GM03348 (cell line): ENCODE data around the gene APOO.

ENCODE experiments used
- DNase-seq: peaks from one replicate; pipeline ENCODE4 v3.0.0; 2012; ENCODE audit warnings: low spot score

Gene APOO

DNA sequence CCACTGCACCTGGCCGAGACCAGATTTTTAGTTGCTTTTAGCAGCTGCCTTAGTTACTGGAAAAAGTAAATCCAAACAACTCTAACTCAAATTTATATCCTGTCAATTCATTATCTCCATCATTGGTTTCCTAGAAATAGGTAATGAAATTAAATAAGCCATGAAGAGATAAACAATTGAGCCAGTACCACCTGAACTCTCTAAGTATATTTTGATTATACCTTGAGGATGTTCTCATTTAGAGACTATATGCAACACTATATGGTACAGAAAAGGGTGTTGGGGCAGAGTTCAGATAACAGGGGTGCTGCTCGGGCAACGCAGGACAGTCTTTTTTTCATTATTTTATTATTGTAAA lies 89.8 kb downstream of the APOO start:
- DNase-seq: no peak

DNA sequence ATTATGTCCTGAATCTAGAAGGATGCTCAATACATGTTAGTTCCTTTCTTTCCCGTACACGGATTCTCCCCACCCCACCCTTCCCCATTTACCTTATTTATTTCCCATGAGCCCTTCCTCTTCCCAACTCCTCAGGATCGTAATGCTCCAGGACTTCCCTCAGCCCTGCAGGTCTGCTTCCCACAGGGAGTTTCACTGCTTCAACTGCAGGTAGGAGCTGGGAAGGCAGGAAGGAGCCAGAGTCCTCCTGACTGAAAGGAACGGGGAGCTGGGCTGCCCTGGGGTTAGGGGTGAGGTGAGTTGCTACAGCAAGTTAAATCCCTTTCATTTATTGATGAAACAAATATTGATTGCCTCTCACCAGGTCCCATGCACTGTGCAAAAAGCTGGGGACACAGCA lies 91.6 kb downstream of the APOO start:
- DNase-seq: no peak

DNA sequence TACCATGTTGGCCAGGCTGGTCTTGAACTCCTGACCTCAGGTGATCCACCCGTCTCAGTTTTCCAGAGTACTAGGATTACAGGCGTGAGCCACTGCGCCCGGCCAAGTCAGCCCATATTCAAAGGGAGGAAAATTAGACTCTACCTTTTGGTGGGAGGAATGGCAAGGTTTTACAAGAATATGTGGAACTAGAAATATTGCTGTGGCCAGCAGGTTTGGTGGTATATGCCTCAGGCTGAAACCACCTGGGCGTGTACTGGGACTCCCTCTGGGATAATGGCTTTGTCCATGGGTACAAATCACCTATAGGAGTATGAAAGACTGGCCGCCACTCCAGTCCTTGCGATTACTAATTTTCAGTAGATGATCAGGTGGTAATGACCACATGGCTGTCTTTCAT lies 92.4 kb downstream of the APOO start:
- DNase-seq: no peak

DNA sequence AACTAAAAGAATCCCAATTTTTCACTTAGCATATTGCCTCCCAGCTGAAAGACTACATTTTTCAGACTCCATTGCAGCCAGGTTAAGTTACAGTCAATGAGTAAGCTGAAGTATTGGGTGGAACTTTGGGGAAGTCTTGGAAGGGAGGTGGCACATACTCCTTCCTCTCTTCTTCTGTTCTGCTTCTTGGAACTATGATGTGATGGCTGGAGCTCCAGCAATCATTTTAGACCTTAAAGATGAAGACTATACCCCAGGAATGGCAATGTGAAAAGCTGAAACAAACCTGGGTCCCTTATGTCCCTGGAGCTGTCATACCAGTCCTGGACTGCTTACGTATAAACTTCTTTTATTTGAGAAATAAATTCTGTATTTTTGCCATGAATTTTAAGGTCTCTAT lies 93.9 kb downstream of the APOO start:
- DNase-seq: no peak

DNA sequence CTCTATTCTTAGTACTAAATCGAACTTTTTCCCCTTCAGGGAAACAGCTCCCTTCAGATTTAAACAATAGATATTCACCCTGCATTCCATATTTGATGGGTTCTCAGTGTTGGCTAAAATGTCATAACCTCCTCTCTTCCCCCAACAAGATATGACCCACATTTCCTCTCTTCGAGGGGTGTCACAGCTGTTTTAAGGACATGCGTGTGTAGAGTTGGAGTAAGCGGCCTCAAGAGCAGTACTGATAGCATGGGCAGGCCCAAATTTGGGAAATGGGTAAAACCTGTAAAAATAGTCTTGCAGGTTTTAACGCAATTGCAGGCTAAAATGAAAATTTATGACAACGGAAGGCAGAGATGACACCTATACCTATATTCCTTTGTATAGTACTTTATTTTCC lies 96.1 kb downstream of the APOO start:
- DNase-seq: no peak

DNA sequence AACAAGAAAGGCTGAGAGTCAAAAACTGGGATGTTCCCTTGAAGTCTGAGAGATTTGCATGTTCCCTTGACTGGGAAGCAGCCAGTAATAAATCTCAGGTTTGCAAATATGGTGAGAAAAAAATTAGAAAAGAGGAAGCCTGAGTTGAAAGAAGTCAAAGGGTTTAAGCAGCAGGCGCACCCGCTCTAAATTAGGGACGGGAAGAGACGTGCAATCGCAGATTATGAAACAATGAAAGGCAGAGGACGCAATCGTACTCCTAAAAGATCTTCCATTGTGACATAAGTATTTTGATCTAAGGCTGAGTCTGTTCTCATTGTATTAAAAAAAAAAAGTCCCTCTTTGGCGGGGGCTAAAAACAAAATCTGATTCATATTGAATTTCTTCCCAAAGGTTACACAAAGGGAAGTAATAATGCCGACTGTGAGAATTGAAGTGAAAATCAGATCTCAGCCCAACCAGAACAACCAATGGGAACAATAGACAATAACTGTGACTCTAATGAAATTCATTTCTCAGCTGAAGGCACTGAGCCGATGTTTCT lies 96.6 kb downstream of the APOO start:
- DNase-seq: peak; percentile 15

DNA sequence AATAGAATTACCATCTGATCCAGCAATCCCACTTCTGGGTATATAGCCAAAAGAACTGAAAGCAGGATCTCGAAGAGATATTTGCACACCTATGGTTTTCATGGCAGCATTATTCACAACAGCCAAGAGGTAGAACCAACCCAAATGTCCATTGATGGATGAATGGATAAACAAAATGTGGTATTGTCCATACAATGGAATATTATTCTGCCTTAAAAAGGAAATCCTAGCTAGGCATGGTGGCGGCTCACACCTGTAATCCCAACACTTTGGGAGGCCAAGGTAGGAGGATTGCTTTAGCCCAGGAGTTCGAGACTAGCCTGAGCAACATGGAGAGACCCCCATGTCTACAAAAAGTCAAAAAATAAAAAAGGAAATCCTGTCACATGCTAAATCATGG lies 97.5 kb downstream of the APOO start:
- no peak for DNase-seq

DNA sequence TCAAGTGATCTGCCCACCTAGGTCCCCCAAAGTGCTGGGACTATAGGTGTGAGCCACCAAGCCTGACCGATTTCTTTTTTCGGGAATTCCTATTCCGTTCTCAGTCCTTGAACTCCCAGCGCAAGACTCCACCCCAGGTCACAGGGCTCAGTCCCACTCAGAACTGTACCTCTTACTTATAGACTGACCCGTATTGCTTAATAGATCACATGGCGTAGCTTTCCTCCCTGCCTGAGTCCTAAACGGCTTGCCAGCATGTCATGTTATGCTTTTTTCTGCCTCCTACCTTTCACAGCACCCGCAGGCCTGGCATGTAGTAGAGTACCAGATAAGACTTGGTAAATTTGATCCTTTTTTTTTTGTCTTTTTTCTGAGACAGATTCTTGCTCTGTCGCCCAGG lies 102.3 kb downstream of the APOO start:
- DNase-seq: no peak

DNA sequence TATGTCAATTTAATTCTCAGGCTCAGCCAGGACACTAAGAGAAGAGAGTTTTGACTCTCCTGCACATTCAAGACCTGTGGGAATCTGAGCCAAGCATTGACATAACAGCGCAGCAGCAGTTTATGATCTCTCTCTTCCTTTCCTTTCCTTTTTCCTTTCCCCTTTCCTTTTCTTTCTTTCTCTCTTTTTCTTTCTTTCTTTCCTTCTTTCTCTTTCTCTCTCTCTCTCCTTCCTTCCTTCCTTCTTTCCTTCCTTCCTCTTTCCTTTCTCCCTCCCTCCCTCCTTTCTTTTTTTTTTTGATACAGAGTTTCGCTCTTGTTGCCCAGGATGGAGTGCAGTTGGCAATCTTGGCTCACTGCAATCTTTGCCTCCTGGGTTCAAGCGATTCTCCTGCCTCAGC lies 103.2 kb downstream of the APOO start:
- no peak for DNase-seq

DNA sequence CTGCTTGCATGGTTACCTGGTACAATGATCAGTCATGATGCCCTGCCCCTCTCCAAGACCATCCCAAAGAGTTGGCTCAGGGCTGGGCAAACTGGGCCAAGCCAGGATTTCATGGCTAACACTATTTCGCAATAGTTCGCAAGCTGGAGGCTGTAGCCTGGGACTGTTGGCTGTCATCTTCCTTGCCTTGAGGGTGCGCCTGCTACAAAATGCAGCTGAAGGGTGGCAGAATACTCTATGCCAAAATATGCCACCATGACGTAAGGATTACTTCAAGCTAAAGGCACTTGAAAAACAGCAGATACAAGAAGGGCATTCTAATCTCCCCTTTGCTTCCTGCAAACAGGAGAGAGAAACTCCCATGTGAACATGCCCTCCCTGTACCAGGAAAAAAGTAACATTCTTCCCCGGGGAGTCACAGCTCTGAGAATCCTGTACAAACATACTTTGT lies 103.8 kb downstream of the APOO start:
- DNase-seq: no peak

DNA sequence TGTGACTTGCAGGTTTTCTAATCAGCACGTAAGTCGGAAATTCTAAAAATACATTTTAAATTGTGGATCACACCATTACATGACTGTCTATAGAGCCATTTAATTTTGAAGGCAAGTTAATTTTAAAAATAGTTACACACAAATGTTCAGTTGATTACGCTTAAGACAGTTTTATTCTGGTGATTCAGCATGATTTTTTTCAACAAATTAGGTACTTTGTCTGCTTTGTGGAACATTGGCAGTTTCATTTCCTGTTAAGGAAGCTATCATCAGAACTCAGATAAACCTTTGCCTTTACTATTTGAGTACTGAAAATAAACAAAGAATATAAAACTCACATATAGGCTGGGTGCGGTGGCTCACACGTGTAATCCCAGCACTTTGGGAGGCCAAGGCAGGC lies 105.3 kb downstream of the APOO start:
- no peak for DNase-seq

DNA sequence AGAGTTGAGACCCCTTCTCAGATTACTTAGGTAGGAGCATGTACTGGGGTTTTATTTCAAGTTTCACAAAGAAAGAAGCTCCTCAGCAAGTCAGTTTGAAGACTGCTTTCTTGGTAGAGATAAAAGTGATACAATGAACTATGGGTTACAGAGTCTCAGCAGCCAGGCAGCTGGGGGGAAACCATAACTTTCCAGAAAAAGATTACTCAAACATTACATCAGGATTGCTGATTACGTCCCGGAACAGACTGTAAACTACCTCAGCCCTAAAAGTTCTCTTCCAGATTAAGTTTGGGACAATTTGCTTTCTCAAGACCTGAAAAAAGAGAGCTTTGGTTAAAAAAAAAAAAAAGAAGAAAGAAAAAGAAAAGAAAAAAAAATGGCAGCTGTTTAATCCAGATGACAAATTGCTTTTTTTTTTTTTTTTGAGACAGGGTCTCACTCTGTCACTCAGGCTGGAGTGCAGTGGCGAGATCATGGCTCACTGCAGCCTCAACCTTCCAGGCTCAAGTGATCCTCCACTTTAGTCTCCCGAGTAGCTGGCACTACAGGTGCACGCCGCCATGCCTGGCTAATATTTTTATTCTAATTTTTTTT lies 108.2 kb downstream of the APOO start:
- no peak for DNase-seq

DNA sequence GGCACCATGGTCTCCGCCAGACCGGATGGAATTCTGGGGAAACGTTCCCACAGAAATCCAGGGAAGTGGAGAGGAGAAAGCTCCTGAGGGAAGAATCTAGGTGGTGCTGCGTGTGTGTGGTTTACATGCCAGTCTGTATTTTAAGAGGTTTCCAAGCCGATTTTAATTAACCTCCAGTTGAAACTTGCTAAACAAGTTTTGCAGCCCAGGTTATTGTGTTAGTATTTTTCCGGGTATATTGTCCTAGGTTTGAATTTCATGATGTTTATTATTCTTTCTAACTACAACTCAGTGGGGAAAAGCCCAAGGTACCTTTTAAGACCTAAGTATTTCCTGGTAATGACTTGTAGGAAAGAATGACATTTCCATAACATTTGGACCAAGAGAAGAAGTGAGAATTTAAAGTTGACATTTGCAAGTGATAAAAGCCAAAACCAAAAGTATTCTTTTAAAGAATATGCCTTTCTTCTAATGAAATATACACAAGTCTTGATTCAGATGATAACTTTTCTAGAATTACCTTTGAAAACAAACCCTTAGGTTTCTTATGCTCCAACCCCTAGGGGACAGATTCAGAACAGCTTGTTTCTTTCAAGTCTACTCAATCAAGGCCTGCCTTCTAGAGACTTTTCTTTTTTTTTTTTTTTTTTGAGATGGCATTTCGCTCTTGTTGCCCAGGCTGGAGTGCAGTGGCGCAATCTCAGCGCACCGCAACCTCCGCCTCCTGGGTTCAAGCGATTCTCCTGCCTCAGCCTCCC lies 110.2 kb downstream of the APOO start:
- DNase-seq: no peak

DNA sequence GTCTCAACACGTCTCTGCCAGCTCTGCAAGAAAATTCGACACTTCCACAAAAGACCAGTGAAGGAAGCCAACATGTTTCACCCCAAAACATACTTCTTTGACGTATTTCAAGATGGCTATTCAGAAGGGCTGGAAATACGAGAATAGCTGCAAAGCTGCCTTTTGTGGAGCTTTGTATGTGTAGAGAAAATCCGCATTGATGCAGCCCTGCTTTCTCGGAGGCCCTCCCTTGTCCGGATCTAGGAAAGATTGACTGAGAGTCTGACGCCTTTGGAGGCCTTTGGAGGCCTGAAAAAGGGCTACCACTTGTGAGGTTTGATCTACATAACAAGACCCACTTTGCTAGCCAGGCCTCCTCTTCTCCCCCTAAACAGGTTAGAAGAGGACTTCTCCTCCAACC lies 112.5 kb downstream of the APOO start:
- no peak for DNase-seq

DNA sequence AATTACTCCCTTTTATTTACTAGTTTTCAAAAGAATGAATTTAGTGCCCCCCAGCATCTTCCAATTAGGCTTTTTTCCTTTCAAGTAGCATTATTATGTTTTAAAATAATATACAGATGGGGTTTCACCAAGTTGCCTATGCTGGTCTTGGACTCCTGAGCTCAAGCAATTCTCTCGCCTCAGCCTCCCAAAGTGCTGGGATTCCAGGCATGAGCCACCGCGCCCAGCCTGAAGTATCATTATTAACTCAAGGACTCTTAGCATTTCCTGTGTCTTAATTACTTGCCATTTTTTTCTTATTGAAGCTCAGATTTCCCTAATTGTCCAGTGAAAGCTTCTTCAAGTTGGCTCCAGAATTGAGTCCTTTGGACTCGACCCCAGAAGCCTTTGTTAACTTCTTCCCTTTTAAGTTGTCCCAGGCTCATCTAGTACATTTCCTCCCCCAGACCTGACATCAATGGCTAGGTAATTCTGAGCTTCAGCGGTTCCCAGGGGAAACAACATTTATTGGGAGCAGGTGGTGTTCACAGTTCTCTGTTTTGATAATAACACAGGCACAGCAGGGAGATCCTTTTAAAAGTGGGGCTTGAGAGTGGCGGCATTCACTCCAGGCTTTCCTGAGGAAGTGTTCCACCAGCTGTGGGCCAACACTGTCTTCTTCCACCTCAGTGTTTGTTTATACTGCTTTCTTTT lies 114.7 kb downstream of the APOO start:
- no peak for DNase-seq

DNA sequence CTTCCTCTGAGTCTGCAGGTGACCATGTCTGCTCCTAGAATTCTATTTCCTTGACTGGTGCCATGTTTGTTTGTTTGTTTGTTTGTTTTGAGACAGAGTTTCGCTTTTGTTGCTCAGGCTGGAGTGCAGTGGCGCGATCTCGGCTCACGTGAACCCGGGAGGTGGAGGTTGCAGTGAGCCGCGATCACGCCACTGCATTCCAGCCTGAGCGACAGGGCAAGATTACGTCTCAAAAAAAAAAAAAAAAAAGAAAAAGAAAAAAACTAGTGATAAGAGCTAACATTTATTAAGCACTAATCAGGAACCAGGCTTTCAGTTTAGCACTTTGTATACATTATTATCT lies 117.6 kb downstream of the APOO start:
- DNase-seq: no peak

DNA sequence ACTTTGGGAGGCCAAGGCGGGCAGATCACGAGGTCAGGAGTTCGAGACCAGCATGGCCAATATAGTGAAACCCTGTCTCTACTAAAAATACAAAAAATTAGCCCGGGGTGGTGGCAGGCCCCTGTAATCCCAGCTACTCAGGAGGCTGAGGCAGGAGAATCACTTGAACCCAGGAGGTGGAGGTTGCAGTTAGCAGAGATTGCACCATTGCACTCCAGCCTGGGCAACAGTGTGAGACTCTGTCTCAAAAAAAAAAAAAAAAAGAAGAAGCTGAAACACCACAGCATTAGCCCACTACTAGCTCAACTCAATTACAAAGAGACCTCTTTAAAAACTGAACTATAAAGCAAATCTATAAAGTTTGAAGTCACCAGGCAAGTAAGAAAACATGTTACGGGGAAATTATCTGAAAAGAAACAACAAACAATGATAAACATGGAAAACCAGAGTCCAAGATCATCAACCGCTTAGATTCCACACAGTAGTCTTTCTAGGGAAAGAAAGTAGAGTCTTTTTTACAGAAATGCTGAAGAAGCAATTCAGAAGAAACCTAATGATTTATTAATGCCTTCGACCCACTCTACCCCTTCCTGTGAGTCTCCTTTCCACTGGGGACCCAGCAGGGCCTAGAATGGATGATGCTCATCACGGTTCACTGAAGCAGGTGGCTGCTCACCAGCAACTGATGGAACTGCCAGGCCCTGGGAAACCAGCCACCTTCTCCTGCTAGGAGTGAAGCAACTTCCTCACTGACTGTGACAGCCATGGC lies 118.2 kb downstream of the APOO start:
- no peak for DNase-seq

DNA sequence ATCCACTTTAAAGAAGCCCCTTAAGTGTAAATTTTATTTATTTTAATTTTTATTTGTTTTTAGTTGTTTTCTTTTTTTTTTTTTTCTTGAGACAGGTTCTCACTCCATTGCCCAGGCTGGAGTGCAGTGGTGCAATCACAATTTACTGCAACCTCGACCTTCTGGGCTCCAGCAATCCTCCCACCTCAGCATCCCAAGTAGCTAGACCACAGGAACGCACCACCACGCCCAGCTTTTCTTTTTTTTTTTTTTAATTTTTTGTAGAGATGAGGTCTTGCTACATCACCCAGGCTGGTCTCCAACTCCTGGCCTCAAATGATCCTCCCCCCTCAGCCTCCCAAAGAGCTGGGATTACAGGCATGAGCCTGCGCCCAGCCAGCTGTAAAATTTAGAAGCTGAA lies 118.8 kb downstream of the APOO start:
- no peak for DNase-seq

DNA sequence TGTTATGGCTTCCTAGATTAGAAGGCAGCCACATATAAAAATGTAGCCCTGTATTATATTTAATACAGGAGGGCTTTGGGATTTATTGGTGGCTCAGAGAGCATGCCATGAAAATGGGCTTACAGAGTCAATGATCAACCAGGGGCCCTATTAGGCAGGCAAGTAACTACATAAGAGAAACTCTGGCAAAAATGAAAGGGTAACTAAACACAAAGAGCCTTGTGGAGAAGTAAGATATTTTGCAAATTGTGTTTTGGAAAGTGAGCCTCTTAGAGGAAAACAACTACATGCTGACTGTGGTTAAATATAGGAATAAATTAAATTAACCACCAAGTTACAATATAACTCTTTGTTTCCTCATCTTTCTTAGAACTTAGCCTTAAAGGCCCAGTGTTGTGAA lies 119.2 kb downstream of the APOO start:
- no peak for DNase-seq

DNA sequence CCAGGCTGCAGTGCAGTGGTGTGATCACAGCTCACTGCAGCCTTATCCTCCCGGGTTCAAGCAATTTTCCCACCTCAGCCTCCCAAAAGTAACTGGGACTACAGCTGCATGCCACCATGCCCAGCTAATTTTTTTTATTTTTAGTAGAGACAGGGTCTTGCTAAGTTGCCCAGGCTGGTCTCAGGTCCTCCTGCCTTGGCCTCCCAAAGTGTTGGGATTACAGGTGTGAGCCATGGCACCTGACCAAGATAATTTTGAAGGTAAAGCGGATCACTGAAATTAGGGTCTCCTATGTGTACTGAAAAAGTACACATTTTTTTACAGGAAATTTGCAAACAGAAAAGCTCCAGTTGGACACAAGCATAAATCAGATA lies 120.0 kb downstream of the APOO start:
- no peak for DNase-seq

DNA sequence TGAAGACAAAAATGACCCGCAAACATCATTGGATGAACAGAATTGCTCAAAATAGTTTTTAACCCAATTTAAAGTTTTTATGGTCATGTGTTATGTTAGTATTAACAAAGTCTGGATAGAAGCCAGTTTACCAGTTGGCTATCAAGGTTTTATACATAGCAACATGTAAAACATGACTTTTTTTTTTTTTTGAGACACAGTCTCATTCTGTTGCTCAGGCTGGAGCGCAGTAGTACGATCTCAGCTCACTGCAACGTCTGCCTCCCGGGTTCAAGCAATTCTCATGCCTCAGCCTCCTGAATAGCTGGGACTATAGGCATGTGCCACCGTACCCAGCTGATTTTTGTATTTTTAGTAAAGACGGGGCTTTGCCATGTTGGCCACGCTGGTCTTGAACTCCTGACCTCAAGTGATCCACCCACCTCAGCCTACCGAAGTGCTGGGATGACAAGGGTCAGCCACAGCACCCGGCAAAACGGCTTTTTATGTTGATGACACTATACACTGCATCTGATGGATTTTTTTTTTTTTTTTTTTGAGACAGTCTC lies 121.4 kb downstream of the APOO start:
- DNase-seq: no peak

DNA sequence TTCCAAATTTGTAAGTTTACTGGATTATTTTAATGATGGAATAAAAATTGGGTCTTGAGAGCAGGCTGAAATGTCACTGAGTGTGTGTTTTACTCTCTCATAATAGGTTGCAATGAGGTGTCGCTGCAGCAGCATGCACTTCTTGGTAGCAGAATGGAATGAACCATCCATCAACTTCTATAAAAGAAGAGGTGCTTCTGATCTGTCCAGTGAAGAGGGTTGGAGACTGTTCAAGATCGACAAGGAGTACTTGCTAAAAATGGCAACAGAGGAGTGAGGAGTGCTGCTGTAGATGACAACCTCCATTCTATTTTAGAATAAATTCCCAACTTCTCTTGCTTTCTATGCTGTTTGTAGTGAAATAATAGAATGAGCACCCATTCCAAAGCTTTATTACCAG lies 122.2 kb downstream of the APOO start:
- DNase-seq: no peak
